Right atrium auricular region (tissue), 2 donors: ENCODE measurements around the gene FLNC. TPM values are rescaled to one million over a fixed set of nuclear protein-coding genes. Genes with fewer than 3 reads are reported as not detected.

Experiments
- DNase-seq: peaks from one replicate; pipeline ENCODE4 v3.0.0-alpha.2; 2019; ENCODE audit warnings: low spot score
- H3K27ac ChIP-seq, 2 donors: fragments of 200-600 bp; sonication (generic); 1 replicate in 1 of 2; 2 replicates in 1 of 2; pipeline ENCODE4 v1.5.1; 2016 to 2019
- H3K27me3 ChIP-seq, 2 donors: fragments of 200-600 bp; sonication (generic); one replicate each; pipeline versions ENCODE4 v1.5.1 to v1.6.0; 2017 to 2019
- H3K36me3 ChIP-seq: fragments of 200-600 bp; sonication (generic); one replicate; pipeline ENCODE4 v1.5.1; 2016
- H3K4me1 ChIP-seq, 2 donors: fragments of 200-600 bp; sonication (generic); one replicate each; pipeline versions ENCODE4 v1.5.1 to v1.6.0; 2017 to 2019
- H3K4me3 ChIP-seq, 2 donors: fragments of 200-600 bp; sonication (generic); 1 replicate in 1 of 2; 2 replicates in 1 of 2; pipeline ENCODE4 v1.5.1; 2017 to 2019; ENCODE audit warnings: mild to moderate bottlenecking in 1 of 2, moderate library complexity in 1 of 2
- H3K9me3 ChIP-seq, 2 donors: fragments of 200-600 bp; sonication (generic); one replicate each; pipeline ENCODE4 v1.5.1; 2019
- CTCF ChIP-seq, 2 donors: fragments of 200-600 bp; sonication (generic); IDR thresholded peaks; one replicate each; pipeline ENCODE4 v1.5.1; 2019; ENCODE audit warnings: antibody characterized with exemption in 2 of 2
- total RNA-seq, 2 donors: library from RNA; depleted of rRNA; stranded (reverse); fragments of >200 nt; gene quantifications; one replicate each; pipeline ENCODE4 v1.1.0, GENCODE V29; 2016

FLNC gene
- total RNA-seq, 2 donors from 2014 or later: 215 to 646 TPM

- no peak for DNase-seq
Measured at GRCh38 chr7:128809363-128809762, 20.8 kb upstream of the FLNC start.

DNA sequence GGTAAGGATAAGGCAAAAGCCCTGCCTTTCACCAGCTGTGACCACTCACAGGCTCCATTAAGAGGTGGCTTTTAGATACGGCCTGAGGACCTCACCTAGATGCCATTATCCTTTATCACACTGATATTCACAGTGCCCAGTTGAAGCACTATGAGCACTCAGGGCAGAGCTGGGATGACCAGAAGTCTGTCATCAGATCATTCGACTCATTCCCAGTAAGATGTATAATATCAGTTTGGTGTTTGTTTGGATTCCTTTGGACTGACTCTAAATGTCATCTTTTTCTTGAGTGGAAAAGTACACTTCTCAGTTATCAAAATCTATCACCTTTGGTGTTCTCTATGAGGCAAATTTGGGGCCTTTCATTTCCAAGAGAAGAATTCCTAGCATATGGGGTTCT lies 19.7 kb upstream of the FLNC start:
- H3K4me3 ChIP-seq: no peak overlapping the region
- peaks cover 0 to 8% of the 10 kb centered on the region in 2 donors for H3K4me1 ChIP-seq
- TF ChIP-seq CTCF (IDR thresholded peaks at IDR 0.05): no peak
- H3K9me3 ChIP-seq: no peaks in the 10 kb centered on the region
- H3K27me3 ChIP-seq: no peaks in the 10 kb centered on the region
- no peak for DNase-seq
- no peaks in the 10 kb centered on the region for H3K36me3 ChIP-seq
- no peak overlapping the region for H3K27ac ChIP-seq

More at GRCh38 chr7:128809363-128809762, 20.8 kb upstream of the FLNC start:
- Histone ChIP-seq H3K4me3 (no peak overlapping the region), H3K9me3 (no peaks in the 10 kb centered on the region), H3K27ac (no peak overlapping the region), H3K36me3 (no peaks in the 10 kb centered on the region), H3K27me3 (no peaks in the 10 kb centered on the region), H3K4me1 (peaks cover 0 to 8% of the 10 kb centered on the region in 2 donors)
- no peak for TF ChIP-seq CTCF (IDR thresholded peaks at IDR 0.05)

GRCh38 chr7:128810997-128811396 lies 19.2 kb upstream of the FLNC start:
- no peak overlapping the region for H3K4me3 ChIP-seq
- no peaks in the 10 kb centered on the region for H3K36me3 ChIP-seq
- H3K9me3 ChIP-seq: no peaks in the 10 kb centered on the region
- no peak overlapping the region for H3K27ac ChIP-seq
- H3K27me3 ChIP-seq: no peaks in the 10 kb centered on the region
- no peak for DNase-seq
- peaks cover 0 to 8% of the 10 kb centered on the region in 2 donors for H3K4me1 ChIP-seq
- TF ChIP-seq CTCF (IDR thresholded peaks at IDR 0.05): no peak

DNA sequence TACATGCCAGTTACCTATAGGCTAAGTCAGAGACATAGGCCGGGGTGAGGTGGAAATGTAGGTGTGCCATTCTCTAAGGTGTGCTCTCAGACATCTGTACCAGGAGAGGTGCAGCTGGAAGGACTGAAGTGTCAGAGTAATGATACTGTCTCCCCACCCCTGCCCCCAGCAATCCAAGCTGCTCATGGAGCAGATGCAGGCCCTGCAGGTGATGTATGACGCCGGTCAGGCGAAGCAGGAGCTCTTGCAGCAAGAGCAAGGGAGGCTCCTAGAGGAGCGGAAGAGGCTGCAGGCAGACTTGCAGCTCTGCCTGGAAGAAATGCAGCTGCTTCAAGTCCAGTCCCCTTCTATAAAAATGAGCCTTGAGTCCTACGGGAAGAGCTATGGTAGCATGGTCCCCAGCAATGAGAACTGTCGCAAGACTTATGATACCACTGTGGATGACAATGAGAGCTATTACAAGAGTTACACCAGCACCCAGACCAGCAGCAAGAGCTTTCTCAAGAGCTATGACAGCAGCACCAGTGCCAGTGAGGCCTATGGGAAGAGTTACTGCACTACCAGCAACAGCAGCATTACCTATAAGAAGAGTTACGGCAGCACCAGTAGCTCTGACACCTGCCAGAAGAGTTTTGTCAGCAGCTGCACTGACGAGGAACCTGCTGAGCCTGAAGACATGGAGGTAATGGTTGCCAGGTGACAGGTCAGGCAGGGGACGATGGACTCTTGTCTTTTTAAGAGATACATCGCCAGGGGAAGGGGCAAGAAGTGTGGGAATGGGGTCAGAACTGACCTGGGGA lies 18.4 kb upstream of the FLNC start:
- no peak overlapping the region for H3K27ac ChIP-seq
- TF ChIP-seq CTCF (IDR thresholded peaks at IDR 0.05): no peak
- no peaks in the 10 kb centered on the region for H3K27me3 ChIP-seq
- no peaks in the 10 kb centered on the region for H3K9me3 ChIP-seq
- DNase-seq: no peak
- H3K4me1 ChIP-seq: peaks cover 0 to 8% of the 10 kb centered on the region in 2 donors
- no peaks in the 10 kb centered on the region for H3K36me3 ChIP-seq
- H3K4me3 ChIP-seq: no peak overlapping the region

DNA sequence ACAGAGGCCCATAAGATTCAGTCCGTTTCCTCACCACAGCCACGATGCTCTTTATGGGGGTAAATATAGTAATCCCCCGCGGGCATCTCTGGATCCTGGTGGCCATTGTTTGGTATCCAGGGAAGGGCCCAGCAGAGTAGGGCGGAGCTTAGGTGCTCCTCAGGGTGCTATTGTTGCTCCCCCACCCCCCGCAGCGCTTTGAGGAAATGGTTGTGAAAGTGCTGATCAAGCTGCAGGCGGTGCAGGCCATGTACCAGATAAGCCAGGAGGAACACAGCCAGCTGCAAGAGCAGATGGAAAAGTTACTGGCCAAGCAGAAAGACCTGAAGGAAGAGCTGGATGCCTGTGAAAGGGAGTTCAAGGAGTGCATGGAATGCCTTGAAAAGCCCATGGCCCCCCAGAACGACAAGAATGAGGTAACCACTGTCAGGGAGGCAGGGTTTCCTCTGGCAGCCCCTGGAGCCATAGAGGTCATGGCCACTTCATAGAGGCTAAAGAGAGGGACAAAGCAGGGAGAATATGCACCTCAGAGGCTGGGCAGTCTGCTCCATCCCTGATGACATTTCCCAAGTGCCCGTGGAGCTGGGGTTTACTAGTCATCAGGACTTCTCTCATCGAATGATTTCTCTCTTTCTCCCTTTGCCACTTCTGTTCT lies 17.6 kb upstream of the FLNC start:
- peaks cover 0 to 8% of the 10 kb centered on the region in 2 donors for H3K4me1 ChIP-seq
- H3K9me3 ChIP-seq: no peaks in the 10 kb centered on the region
- no peaks in the 10 kb centered on the region for H3K36me3 ChIP-seq
- H3K27me3 ChIP-seq: no peaks in the 10 kb centered on the region
- DNase-seq: no peak
- H3K4me3 ChIP-seq: no peak overlapping the region
- H3K27ac ChIP-seq: no peak overlapping the region
- no peak for TF ChIP-seq CTCF (IDR thresholded peaks at IDR 0.05)
